GM21528 (cell line): ENCODE measurements around the gene PHLDA1.
"Not testable (repeated sequence)": the region's sequence is repeated elsewhere in the genome, so short reads cannot be mapped to it uniquely, and the experiment has no call there.

Experiments used
- ATAC-seq: cut with Tn5 transposase; IDR thresholded peaks from one replicate; pipeline ENCODE4 v1.9.1; 2021; ENCODE audit warnings: mild to moderate bottlenecking, moderate library complexity; ENCODE audit not compliant: unreplicated experiment, low FRiP score

The PHLDA1 gene

DNA sequence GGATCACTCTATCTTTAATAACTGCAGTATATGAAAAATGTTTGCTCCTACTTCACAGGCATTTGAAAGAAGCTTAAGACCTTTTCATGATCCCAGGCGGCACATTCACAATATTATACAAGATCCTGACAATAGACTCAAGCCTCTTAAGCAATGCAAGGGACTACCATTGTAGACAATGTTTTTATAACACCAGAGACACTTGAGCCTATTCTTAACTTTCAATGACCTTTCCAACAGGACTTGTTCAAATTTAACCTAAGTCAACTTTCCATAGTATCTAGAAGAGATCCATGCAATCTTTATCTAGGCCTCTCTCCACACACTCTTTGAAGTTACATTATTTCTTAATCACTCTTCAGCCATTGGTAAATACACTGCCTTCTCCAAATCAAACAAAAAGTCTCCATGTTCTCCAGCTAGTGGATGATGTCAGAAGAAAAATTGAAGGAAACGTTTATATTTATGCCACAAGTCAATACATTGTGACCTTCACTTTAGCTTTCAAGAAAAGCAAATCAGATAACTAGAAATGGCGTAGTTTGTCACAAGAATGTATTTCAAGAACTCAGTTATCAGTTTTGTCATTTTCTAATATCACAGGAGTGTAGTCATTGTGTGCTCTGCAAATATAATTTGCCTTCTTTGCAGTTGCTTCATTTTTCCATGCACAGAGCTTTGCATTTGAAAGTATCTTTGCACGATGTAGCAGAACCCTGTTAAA, 41.2 kb downstream of the PHLDA1 start:
- no peak for ATAC-seq

DNA sequence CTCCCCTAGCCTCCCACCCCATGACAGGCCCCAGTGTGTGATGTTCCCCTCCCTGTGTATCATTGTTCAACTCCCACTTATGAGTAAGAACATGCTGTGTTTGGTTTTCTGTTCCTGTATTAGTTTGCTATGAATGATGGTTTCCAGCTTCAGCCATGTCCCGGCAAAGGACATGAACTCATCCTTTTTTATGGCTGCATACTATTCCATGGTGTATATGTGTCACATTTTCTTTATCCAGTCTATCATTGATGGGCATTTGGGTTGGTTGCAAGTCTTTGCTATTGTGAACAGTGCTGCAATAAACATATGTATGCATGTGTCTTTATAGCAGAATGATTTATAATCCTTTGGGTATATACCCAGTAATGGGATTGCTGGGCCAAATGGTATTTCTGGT, 43.9 kb downstream of the PHLDA1 start:
- not testable (repeated sequence) for ATAC-seq

DNA sequence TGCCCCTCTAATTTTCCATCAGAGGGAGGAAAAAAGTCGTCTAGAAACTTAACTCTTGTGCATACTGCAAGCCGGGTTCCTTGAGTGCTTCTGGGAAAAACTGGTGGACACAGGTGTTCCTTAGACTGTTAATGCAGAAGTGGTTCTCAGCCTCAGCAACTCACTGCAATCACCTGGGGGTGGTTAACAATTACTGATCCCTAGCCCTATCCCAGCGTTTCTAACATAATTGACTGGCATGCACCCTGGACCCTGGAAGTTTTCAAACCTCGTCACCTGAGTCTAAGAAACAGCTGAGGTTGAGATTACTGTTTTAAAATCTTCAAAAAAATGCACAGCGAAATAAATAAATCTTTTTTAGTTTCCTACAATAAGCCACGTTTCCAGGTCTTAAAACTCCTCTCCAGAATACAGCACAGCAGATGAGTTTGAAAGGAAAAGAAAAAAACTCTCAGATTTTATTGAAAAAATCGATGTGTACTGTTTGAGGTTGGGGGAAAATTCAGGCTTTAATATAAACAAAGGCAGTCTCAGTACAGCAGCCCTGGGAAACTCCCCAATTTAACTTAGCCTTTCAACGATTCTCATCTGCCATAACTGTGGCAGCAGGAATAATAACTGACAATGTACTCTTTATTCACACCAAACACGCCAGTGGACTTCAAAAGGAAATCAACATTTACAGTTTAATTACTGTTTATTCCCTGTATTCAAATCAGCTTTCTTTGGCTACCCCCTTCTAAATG, 45.4 kb downstream of the PHLDA1 start:
- ATAC-seq, result no peak

DNA sequence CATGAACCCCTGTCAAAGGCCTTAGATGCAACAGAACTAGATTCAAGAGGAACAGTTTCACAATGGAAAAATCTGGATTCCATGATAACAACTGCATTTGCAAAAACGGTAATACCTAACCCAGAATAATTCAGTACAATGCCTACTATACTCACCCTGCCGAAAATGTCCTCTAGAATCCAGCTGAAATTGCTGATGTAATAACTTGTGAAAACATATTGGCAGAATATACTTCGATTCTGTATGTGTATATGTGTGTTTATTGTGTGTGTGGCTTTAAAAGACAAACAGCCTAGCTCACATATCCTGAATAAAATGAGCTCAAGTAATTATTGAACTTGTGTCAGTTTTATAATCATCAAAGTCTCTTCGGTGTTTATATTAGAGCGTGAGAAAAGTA, 46.0 kb downstream of the PHLDA1 start:
- ATAC-seq, result no peak

DNA sequence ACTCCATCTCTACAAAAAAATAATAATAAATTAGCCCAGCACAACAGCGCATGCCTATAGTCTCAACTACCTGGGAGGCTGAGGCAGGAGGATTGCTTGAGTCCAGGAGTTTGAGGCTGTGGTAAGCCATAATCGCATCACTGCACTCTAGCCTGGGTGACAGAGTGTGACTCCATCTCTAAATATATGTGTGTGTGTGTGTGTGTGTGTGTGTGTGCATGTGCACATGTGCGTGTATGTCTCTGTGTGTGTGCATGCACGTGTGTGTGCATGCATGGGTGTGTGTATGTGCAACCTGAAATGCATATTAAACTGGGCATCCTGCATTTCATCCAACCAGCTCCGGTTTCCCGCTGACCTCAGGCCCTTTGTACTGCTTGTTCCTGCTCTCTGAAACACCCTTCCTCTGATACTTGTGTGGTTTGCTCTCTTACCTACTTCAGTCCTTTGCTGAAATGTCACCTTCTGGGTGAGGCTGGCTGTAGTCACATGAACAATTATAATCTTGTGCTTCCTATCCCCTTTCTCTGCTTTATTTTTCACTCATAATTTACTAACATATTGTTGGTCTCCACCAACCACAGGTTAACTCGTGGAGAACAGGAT, 46.9 kb downstream of the PHLDA1 start:
- ATAC-seq, result no peak

DNA sequence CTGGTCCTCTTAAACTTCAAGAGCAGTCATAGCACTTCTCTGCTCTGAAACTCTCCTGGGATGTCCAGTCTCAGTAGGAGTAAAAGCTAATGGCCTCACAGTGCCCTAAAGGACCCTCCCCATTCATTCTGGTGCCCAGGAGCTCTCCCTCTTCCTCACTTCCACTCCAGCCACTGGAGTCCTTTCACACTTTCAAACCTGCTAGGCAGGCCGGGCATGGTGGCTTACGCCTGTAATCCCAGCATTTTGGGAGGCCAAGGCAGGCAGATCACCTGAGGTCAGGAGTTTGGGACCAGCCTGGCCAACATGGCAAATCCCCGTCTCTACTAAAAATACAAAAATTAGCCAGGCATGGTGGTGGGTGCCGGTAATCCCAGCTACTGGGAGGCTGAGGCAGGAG, 47.7 kb downstream of the PHLDA1 start:
- ATAC-seq, result not testable (repeated sequence)

DNA sequence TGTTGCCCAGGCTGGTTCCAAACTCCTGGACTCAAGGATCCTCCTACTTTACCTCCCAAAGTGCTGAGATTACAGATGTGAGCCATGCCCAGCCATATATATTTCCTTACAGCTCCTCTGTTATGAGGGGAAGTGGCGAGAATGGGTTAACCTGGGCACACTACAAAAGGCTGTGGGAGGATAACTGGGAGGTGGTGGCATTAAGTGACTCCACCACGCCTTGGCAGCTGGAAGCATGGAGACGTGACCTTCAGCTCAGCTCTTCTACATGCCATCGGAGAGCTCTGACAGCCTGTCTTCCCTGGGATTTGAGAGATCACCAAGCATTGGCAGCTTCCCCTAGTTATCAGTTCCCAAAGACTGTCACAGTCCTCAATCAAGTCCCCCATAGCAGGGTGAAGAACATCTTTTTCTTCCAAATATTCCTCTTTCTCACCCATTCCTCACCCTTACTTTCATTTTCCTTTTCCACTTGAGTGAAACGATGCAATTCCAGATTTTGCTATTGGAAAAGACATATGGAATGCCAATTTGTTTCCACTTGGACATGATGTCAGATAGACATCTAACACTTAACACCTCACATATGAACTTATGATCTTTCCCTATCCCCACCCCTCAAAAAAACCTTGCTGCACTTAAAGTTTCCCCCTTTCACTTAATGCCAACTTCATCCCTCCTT, 48.5 kb downstream of the PHLDA1 start:
- no peak for ATAC-seq

DNA sequence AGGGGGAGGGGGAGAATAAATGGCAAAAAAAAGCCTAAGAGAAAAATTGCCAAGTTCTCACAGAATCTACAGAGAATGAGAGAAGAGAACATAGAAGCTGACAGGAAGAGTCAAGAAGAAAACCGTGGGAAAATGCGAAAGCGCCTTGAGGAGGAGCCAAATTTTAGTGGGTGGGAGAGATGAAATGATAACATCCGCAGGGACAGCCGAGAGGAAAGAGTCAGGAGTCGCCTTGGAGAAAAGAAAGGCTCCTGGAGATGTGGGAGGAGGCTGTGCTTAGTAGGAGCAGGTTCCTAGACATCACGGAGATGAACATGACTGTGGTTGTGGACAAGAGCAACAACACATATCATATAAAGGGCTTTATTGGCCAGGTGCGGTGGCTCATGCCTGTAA, 49.4 kb downstream of the PHLDA1 start:
- no peak for ATAC-seq

DNA sequence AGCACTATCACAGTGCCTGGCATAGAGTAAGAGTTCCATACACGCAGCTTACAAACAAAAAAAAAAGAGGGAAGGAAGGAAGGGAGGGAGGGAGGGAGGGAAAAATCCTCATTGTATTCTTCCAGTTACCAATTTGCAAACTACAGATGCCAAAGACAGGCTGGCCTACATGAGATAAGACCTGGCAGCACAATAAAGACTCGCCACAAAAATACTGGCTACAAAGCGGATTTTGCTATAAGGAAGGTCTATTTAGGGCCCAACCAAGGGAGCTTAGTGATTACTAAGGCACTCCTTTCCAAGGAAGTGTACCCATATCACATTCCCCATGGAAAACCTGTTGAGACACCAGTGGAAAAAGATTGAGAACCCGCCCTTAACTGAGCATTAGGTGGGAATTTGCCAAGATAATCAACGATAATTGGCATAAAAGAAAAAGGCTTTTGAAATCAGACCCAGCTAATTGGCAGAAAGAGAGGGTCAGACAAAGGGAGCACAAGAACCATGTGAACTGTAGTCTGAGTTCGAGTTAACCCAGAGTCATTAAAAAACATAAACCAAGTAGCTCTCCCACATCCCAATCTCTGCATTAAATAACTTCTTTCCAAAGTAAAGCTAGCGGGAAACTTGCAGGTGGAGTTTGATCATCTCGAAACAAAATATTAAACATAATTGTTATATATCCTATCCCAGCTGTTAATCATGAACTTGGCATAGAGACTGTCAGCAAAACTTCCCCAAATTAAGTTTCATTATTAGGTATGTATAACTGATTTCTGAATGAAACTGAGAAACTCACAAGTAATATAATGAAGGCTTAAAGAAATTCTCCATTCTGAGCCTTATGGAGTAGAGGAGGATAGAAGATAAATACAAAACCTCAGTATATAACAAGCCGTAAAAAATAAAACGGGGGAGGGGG, 50.1 kb downstream of the PHLDA1 start:
- ATAC-seq, result no peak

DNA sequence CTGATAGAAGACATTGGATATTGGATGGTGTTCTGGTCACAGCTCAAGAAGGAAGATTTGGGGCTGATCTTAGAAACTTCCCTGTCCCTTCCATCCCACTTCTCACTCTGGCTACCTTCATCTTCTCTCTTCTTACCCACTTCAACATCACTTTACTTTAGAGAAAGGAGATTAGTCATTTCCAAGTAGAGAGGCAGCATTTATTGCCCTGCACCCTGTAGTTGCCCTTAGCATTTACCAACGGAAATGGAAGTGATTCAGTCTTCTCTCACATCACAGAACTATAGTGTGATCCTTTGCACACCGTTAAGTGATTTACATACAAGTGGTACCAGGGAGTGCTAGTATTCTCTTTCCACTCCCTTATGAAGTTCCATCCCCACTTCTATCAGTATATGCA, 52.4 kb downstream of the PHLDA1 start:
- no peak for ATAC-seq

DNA sequence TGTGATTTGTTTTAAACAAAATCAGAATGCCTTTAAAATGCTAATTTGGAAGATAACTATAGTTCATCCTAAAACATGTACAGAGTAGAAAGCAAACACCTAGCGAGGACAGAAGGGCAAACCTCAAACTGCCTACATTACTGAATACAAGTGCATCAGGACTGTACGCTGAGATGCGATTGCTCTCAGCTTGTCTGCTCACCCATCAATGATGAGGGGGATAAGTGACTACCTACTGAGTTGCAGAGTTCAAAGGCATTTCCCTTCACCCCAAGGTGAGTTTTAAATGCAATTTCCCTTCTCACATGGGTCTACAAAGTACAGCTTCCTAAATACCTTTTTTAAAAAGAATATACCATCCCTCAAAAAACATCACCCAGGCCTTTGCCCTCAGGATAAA, 52.9 kb downstream of the PHLDA1 start:
- no peak for ATAC-seq

DNA sequence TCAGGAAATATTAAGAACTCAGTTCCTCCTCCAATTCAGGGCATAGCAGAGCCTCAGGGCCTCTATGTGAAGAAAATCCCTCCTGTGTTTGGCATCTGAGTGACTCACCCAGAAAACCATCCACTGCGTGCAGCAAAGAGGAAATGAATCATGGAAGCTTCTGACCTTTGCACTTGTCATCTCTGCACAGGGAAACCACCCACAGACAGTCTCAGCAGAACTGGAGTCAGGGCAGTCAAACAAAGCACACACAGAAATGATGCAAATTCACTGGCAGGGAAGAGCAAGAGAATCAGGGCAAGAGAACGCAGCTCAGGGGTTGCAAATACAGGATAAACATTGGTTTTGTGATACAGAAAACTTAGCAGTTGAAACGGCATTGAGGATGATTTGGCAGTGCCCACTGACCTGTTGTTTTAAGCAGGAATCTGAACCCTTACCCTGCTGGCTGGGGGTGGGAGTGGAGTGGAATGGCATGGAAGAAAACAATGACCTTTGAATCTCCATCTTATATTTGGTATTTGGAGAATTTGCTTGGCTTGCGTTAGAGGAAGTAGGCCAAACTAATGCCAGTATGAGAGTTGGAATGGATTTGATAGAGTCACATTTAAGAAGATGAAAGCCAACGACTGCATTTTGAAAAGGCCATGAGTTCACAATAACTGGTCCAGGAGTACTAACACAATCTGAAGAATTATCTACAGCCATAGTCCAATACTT, 53.5 kb downstream of the PHLDA1 start:
- peak; percentile 94 for ATAC-seq

DNA sequence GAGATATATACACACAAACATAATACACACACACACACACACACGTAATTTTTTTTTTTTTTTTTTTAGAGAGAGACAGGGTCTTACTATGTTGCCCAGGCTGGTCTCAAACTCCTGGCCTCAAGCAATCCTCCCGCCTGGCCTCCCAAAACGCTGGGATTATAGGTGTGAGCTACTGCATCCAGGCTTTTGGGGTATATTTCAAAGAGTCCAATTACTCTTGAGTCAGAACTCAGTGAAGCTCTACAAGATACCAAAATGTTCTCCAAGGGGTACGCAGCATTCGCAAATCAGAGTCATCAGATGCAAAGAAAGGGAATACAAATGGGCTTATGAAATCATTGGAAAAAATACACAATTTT, 54.0 kb downstream of the PHLDA1 start:
- no peak for ATAC-seq

DNA sequence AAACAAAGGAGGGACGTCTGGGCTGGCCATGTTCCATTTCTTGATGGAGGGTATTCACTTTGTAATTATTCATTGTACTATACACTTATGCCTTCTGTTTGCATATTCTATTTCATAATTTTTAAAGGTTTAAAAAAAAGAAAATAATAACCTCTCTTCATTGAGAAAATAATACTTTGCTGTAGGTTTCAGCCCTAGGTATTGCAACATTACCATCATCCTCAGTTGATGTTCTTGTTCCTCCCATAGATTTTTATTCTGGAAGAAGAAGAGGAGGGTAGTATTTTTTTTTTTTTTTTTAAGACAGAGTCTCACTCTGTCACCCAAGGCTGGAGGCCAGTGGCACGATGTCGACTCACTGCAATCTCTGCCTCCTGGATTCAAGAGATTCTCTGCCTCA, 54.7 kb downstream of the PHLDA1 start:
- no peak for ATAC-seq

DNA sequence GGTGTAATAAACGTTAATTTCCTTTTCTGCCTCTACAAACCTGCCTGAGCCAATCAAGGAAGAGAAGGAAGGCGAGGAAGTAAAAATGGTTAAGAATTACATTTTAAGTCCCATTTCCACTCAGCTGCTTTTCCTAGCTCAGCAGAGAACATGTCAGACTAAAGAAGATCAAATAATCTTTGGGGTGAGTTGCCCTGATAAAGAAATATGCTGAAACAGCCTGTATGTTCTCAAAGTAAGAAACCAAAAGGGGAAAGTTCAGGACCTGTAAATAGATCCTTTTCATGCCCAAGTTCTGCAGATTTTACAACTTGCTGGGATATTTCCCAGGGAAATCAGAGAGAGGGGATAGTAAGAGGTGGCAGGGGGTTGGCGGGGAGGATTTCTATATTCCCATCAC, 55.5 kb downstream of the PHLDA1 start:
- ATAC-seq, result no peak

DNA sequence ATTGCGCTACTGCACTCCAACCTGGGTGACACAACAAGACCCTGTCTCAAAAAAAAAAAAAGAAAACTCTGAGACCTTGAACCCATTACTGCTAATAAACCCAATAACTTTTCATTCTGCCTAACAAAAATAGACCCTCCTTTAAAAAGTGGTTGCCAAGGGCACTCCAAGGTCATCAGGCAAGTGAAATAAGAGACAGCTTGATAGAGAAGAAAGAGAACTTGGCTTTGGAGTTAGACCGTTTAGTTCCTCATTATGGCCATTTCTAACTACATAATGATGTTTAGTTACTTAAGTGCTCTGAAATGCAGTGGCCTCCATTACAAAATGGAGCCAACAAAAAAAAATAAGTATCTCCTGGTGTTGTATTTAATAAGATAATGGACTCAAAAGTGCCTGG, 55.9 kb downstream of the PHLDA1 start:
- ATAC-seq, result no peak
